ENCODE results near the gene SIPA1L3.

Gene SIPA1L3

GRCh38 chr19:37970699-37971098, 63.7 kb downstream of the SIPA1L3 start:
- no peak for ATAC-seq
- no peak for TF ChIP-seq POU6F1 (CRISPR knock-in tag; IDR thresholded peaks at IDR 0.05; ENCODE audit: borderline replicate concordance, low read depth)

GRCh38 chr19:37972803-37973202, 65.8 kb downstream of the SIPA1L3 start:
- ATAC-seq: no peak
- no peak for TF ChIP-seq BACH2 (CRISPR knock-in tag; IDR thresholded peaks at IDR 0.05; ENCODE audit: borderline replicate concordance)
- TF ChIP-seq ZC3H10 (CRISPR knock-in tag; IDR thresholded peaks at IDR 0.05): no peak
- no peak for TF ChIP-seq ZNF8 (CRISPR knock-in tag; IDR thresholded peaks at IDR 0.05)
- no peak for TF ChIP-seq PATZ1 (CRISPR knock-in tag; IDR thresholded peaks at IDR 0.05; ENCODE audit: borderline replicate concordance)
- TF ChIP-seq OSR1 (CRISPR knock-in tag; IDR thresholded peaks at IDR 0.05): no peak
- no peak for TF ChIP-seq ZNF565 (CRISPR knock-in tag; conservative IDR thresholded peaks at IDR 0.05; ENCODE audit: low read depth)
- no peak for TF ChIP-seq ISL1 (CRISPR knock-in tag; IDR thresholded peaks at IDR 0.05)
- TF ChIP-seq ZFP30 (CRISPR knock-in tag; IDR thresholded peaks at IDR 0.05): no peak
- TF ChIP-seq TCF4 (CRISPR knock-in tag; IDR thresholded peaks at IDR 0.05; ENCODE audit: borderline replicate concordance): no peak
- no peak for TF ChIP-seq ZFP3 (CRISPR knock-in tag; IDR thresholded peaks at IDR 0.05)
- no peak for TF ChIP-seq CSDC2 (CRISPR knock-in tag; IDR thresholded peaks at IDR 0.05)

GRCh38 chr19:37973666-37974065, 66.7 kb downstream of the SIPA1L3 start:
- TF ChIP-seq POU6F1 (CRISPR knock-in tag; IDR thresholded peaks at IDR 0.05; ENCODE audit: borderline replicate concordance, low read depth): no peak
- TF ChIP-seq ZNF70 (CRISPR knock-in tag; IDR thresholded peaks at IDR 0.05): no peak
- no peak for TF ChIP-seq BACH2 (CRISPR knock-in tag; IDR thresholded peaks at IDR 0.05; ENCODE audit: borderline replicate concordance)
- no peak for TF ChIP-seq CSRNP3 (CRISPR knock-in tag; IDR thresholded peaks at IDR 0.05)
- no peak for TF ChIP-seq ZNF565 (CRISPR knock-in tag; conservative IDR thresholded peaks at IDR 0.05; ENCODE audit: low read depth)
- TF ChIP-seq SNAI2 (CRISPR knock-in tag; IDR thresholded peaks at IDR 0.05): no peak
- TF ChIP-seq ISL1 (CRISPR knock-in tag; IDR thresholded peaks at IDR 0.05): no peak

GRCh38 chr19:37975071-37975470, 68.1 kb downstream of the SIPA1L3 start:
- ATAC-seq: no peak
- no peak for TF ChIP-seq TSHZ2 (CRISPR knock-in tag; IDR thresholded peaks at IDR 0.05)
- TF ChIP-seq ZC3H10 (CRISPR knock-in tag; IDR thresholded peaks at IDR 0.05): no peak
- no peak for TF ChIP-seq CREB5 (CRISPR knock-in tag; IDR thresholded peaks at IDR 0.05; ENCODE audit: low read depth)
- no peak for TF ChIP-seq ZNF565 (CRISPR knock-in tag; conservative IDR thresholded peaks at IDR 0.05; ENCODE audit: low read depth)
- no peak for TF ChIP-seq PATZ1 (CRISPR knock-in tag; IDR thresholded peaks at IDR 0.05; ENCODE audit: borderline replicate concordance)
- no peak for TF ChIP-seq GLIS3 (CRISPR knock-in tag; IDR thresholded peaks at IDR 0.05)

More at GRCh38 chr19:37973666-37974065, 66.7 kb downstream of the SIPA1L3 start:
- no peak for ATAC-seq
